ENCODE measurements around the gene TCF12.

The TCF12 gene

DNA sequence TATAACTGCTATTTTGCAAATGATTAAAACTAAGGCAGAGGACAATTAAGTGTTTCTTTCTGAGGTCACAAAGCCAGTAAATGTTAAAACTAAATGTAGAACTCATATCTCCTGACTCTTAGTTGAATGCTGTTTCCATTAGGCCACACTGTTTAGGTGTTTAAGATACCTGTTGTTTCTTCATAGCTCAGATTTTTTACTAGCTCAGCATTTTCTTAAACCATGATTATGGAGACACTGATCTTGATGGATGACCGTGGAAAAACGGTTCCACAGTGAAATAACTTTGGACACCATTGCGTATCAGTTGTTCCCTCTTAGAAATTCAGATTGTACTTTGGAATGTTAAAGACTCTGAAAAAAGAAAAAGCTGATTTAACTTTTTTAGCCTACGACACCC lies 177.5 kb downstream of the TCF12 start:
- DNase-seq = no peak

DNA sequence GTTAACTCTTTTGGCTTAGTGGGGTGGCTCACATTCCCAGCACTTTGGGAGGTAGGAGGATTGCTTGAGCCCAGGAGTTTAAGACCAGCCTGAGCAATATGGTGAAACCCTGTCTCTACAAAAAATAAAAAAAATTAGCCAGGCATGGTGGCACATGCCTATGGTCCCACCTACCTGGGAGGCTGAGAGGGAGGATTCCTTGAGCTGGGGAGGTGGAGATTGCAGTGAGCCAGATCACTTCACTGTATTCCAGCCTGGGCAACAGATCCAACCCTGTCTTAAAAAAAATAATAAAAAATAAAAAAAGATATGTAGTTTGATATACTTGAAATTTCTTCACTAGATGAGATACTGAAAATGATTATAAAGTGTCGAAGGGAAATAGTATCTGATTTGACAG lies 178.8 kb downstream of the TCF12 start:
- DNase-seq = no peak

DNA sequence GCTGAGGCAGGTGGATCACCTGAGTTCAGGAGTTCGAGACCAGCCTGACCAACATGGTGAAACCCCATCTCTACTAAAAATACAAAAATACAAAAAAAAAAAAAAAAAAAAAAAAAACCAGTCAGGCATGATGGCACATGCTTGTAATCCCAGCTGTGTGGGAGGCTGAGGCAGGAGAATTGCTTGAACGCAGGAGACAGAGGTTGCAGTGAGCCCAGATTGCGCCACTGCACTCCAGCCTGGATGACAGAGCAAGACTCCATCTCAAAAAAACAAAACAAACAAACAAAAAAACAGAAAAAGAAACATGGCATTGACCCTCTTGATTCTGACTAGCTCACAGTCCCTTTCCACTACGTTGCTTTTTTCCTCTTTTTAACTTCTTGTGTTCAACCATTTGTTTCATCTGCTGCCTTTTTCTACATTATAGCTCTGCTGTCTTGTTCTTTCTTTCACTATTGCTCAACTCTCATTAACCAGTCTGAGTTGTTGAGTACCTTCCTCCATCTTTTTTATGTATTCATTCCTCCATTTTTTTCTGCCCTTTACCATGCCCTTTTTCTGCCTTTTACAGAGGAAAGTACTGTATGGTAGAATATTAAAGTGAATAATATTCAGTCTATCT lies 179.6 kb downstream of the TCF12 start:
- peak; percentile 37 to 75 (median 66) for DNase-seq

DNA sequence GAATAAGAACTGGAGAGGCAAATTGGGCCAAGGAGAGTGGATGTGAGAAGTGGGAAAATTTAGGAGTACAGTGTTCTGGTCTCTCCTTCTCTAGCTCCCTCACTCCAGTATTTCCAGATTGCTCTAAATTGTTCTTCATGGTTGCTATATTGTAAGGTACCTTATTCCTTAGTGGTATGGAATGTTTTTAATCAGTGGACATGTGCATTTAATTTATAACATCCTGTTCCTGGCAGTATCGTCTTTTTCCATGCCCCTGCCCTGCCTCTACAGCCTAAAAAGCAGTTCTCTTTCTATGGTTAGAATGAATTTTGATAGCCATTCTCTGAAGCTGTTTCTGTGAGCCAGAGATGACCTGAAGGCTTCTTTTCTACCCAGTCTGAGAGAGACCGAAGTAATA lies 180.5 kb downstream of the TCF12 start:
- DNase-seq = no peak

DNA sequence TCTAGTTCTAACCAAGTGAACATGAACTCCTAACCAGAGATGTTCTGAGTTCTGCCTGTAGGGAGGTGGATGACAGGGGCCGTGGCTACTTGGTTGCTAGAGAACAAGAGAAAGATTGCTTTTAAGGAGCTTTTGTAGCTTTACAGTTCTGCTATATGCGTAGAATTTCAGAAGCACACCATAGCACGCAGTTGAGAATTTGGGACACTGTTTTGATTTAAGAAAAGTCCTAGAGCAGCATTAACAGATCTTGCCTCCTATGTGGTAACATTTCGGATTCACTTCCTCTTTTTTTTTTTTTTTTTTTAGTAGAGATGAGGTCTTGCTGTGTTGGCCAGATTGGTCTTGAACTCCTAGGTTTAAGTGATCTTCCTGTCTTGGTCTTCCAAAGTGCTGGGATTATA lies 181.7 kb downstream of the TCF12 start:
- peak; percentile 44 to 85 (median 70) for DNase-seq

DNA sequence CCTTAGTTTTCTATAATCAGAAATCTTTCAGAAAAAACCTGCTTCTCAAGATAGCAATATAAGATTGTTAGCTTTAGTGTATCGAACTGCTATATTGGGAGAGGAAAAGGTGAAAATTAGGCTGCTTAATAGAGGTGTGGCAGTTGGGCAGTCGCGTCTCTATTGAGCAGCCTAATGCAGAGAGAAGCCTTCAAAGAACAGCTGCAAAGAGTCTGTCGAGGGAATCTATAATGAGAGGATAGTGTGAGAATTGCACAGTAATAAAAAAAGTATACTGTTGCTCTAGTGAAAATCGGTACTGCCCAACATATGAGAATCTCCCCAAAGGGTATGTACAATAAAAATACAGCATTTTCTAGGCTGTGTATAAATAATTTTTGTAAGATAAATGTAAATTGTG lies 184.4 kb downstream of the TCF12 start:
- DNase-seq = no peak

DNA sequence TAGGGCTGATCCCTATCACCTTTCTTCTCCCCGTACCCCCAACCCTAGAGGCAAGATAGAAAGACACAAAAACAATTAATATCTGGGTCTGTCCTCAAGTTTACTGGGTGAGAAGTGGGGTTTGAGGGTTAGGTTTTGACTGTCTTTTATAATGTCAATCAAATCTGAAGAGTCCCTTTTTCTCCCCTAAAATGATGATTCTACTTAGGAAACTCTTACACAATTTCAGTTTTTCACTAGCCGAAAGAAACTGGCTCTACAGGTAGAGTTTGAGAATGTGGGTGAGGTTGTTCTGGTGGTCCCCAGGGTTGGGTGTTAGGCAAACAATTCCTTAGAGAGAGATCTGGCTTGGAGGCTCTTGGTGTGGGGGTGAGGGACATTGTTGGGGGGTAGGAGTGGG lies 189.9 kb downstream of the TCF12 start:
- DNase-seq = no peak

DNA sequence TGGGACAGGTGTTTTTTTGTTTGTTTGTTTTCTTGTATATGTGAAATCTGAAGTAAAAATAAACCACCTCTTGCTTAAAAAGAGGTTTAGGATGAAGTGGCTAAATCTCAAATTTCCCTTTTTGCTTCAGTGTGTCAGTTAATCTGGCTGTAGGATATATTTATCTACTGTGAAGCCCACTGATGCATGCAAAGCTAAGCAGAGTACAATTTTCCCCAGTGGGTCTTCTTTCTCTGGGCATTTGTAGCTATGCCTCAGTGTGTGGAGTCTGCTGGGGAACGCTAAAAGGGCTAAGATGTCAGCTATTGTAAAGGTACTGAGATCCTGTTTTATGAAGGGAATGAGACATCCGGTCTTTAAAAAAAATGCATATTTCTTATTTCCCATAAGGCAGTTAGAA lies 190.6 kb downstream of the TCF12 start:
- DNase-seq = no peak

DNA sequence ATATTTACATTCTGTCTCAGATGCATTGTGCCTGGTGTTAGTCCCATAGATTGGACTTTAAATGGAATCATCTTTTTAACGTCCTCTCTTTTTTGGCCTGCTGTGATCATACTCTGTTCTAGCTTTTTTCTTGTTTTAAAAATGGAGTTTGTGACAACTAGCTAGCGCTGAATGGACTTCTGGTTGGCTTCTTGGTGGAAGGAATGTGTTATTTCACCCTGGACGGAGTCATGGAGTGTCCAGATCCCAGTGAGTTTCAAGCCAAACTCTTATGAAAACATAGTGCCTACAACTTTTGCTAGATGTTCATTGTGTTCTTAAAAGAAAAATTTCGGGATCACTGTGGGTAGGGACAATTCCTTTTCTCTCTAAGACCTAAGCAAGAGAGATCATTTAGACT lies 192.6 kb downstream of the TCF12 start:
- no peak for DNase-seq

DNA sequence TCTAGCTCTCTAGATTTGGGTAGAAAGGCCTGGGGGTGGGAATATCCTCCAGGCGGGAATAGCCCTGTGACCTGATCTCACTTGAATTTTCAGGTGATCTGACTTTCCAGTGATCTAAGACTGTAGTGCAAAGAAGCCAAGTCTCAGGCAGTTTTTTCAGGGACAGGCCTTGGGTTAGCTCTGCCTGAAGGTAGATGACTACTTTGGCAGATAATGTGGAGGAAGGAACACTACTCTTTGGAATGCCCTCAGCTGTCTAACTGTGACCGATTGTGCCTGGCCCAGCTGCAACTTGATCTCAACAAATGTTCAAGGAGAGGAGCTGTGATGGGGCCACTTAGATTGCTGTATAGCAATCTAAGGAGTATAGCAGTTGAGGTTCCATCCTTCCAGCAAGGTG lies 193.7 kb downstream of the TCF12 start:
- no peak for DNase-seq

DNA sequence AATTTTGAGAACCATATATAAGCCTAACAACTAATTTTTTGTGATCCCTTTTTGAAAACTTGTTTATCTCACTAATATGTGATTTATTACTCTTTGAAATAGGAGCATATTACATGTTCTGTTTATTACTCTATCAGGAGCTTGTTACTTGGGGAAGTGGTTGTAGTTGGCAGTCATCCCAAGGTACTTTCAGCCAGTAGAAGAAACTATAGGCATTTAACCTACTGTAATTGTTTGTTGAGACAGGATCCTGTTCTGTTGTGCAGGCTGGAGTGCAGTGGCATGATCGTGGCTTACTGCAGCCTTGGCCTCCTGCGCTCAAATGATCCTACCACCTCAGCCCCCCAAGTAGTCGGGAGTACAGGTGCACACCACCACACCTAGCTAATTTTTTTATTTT lies 195.6 kb downstream of the TCF12 start:
- DNase-seq = peak; percentile 24 to 66 (median 58)

DNA sequence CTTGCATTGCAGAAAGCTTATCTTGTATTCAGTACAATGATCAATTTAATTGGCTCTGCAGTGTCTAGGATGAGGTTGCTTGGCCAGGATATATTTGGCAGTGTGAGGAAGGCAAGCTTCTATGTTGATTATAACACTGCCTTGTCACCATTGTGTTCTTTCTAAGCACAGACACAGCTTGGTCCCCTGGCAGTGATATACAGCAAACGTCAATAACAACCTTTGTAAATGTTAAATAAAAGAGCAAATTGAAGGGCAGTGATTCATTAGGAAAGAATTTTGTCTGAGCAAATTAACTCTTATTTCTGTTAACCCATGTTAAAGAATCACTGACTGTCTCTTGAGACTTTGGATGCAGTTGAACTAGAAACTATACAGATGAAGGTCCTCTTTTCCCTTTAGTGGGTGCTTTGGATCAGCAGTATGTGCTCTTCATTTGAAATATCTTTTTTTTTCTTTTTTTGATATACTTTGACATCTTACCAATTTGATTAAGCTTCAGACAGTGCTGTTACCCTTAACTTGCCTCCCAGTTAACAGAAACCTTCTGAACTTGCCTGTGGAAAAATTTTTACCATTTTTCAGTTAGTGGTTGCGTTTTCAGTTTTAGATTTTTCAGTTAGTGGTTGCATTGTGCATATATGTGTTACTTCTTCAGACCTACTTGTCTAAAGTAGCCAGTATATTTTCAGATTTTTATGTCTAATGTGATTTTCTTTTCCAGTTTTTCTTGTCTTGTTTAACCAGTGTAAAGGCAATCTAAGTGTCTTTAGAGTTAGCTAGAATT lies 199.8 kb downstream of the TCF12 start:
- DNase-seq = no peak

DNA sequence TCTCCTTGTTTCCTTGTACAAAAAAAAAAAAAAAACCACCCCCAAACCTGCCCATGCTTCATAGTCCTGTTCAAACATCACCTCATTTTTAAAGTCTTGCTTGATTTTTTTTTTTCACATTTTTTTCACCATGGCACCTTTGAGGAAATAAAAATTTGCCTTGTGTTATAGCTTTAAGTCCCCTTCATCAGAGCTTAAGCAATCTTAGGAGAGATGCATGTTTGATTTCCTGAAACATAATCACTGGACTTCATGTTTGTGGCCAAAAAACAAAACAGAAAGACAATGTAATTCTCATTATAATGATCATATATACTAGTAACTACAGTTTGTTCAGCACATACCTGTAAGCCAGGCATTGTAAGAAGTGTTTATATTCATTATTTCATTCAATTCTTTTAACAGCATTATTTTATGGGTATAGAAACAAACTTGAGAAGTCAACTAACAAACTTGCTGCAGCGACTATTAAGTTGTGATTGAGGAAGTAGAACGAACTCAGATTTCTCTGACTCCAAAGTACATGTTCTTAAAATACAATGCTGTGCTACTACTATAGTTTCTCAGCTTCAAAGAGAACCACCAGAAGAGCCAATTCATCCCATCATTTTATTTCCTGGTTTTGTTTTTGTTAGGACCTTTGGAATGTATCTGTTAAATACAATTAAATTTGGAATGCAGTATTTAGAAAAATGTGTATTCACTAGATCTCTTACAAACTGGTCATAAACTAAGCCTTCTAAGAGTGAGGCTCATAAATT lies 203.8 kb downstream of the TCF12 start:
- peak in 2 of 4 experiments; percentile 48 to 52 for DNase-seq

DNA sequence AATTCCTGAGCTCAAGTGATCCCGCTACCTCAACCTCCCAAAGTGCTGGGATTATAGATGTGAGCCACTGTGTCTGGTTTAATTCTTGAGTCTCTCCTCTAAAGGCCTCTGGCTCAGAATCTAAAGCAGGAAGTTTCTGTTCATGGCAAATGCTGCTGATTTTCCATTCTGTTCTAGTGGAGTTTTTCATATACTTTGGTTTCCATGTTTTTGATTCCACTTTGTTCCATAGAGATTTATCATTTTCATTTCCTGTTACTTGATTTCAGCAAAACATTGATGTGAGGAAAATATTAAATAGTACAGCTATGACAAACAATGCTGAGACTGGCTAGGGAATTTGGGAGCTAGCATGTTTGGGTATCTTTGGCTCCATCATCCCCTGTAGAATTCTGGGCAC lies 205.6 kb downstream of the TCF12 start:
- no peak for DNase-seq

DNA sequence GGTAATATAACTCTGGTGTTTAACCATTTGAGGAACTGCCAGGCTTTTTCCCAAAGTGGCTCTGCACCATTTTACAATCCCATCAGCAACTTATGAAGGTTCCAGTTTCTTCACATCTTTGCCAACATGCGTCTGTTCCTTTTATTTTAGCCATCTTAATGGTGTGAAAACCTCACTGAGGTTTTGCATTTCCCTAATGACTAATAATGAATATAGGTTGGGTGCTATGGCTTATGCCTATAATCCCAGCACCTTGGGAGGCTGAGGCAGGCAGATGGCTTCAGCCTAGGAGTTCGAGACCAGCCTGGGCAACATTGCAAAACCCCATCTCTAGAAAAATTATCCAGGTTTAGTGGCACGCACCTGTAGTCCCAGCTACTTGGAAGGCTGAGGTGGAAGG lies 210.6 kb downstream of the TCF12 start:
- DNase-seq = no peak

DNA sequence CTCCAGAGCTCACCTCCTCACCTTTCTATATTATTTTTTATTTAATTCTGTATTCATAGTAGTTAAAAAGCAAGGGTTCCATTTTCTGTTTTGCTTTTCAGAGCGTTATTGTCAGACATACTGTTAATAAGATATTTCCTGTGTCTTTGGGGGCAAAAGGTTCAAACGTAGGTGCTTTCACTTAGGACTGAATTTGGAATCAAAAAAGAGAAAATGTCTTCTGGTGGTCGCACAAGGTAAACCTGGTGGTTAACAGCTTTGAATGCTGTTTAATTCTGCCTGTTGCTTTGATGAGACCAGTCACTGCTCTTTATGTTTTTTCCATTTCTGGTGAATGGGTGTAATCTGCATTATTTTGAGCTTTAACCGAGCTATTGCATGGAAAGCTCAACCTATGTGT lies 212.5 kb downstream of the TCF12 start:
- no peak for DNase-seq

DNA sequence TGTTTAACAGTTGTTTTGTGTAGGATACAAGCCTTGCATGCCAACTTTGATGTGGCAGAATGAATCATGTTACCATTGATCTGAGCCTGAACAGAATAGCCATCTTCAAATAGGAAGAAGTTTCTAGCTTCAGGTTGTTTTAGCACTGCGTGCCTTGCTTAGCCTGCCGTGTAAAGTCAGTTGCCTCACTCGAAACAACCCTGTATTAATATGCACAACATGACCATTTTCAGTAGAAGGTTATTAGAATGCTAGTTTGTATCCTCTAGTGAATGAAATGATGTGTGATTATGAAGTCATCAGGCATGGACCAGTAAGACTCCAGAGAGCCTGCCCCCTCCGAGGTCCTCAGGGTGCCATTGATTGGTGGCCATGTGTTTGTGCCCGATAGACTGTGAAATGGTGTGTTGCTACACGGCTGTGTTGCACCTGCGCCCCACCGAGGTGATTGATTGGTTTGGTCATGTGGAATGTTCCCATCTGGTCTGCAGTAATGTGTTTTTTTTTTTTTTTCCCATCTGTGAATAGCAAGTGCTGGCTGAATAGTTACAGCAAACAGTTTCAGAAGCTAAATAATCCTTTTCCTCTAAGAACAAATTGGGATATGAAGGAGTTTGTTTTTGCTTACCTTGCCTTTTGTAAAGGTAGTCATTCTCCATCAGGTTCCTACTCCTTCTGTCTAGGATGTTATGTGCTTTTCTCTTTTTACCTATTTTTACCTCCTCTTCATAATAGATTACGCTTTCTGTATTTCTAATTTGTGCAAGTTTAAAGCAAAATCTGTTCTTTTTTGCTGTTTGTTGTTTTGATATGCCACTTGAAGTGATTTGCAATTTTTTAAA lies 214.9 kb downstream of the TCF12 start:
- no peak for DNase-seq

DNA sequence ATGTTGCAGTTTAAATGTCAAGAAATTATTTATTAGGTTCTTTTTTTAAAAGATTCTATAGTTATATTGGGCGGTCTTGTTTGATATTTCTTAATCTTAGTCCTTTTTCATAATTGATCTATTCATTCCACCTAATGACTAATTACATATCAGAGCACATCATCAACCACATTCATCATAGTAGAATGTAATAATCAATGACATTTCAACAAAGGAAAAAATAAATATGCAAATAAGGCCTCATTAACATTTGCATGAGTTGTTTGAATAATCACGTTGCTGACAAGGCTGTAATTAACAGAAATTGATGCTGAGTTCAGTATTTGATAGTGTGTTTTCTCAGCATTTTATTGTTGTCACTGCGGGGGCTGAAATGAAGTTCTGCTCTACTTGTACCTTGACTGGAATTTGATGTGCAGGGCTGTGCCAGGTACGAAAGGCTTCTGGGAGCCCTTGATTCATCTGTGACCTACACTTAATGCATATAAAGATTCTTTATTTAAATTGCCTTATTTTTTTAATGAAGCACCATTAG lies 215.7 kb downstream of the TCF12 start:
- no peak for DNase-seq

DNA sequence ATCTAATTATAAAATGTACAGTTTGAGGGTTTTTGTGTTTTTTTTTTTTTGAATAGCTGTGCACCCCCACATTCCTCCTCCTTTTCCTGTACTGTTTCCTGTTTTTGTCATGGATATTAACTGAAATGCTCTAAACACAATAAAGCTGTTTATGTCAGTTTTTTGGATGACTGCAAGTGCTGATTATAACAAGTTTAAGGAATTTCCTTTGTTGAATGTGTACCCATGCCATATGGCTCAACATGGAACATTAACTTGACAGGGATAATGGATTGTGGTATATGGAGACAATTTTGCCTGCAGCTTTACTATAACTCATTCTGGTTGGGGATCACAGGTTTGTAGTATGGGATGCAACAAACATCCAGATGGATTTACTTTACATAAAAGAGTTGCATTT lies 216.4 kb downstream of the TCF12 start:
- DNase-seq = peak in 2 of 4 experiments; percentile 34 to 36

DNA sequence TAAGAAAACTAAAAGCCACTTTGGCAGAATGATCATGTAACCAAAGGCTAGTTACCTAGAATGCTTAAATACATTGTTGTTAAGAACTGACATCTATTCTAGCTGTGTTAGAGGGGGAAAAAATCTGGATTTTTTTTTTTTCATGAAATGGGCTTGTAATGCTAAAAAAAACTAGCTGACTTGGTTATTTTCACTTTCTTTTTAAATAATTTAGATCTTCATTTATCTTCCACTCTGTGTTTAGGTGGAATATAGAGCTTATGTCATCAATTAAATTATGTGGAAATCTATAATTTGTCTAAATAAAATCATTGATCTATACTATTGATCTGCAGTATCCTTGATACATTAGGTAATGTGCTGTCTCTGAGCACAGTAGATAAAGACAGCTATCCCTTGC lies 217.4 kb downstream of the TCF12 start:
- no peak for DNase-seq

DNA sequence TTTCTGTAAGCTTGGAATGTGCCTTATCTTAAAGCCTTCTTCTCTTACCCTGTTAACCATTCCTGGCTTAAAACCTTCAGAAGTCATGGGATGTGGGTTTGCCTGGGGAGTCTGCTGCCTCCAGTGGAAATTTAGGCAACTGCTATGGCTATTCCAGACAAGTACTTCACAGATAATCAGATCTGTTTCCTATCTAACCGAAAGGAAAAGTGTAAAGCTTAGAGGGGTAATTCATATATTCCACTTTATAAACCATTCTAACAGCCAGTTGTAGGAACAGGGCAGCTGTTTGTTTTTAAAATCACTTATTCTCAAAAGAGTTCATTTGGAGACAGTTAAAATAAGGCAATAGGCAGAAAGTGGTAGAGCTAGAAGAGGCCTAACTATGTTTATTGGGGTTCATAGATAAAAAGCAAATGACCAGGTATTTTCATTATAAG lies 219.9 kb downstream of the TCF12 start:
- DNase-seq = peak; percentile 27 to 58 (median 50)

DNA sequence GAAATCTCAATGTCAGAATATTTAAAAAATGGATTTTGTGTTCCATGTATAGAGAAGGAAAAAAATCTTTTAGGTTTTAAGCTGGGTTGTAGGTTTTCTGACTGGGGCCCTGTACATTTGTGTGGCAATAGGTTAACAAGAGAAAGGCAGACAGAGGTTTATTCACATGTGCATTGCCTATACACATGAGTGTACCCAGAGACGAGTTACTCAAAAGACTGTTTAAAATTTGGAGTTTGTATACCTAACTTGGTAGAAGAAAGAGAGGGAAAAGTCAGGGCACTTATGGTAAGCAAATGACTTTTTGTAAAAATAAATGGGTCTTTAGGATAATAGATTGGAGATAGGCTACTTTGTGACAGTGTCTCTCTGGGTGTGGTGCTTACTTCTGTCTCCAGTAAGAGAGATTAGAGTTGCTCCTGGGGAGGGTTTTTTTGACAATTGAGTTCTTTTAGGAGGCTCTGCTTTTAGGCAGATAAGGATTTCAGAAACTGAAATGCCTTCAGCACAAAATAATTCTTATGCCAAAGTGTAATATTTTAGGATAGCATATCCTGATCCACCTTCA lies 225.2 kb downstream of the TCF12 start:
- no peak for DNase-seq

Data from suppressor macrophage (primary cell).